HEK293 (cell line): ENCODE data around the gene MSH5.

Source experiments
- CTCF ChIA-PET: fragments of 350-600 bp; formaldehyde crosslinking; extraction: SDS; loops from one replicate; lab custom pipeline; 2021; ENCODE audit warnings: antibody characterized with exemption; lab: Yijun Ruan, JAX
- POLR2A ChIA-PET: fragments of 300-600 bp; formaldehyde crosslinking; extraction: SDS; loops from one replicate; lab custom pipeline; 2020; ENCODE audit warnings: antibody characterized with exemption, inconsistent platforms; lab: Yijun Ruan, JAX
- H3K27ac ChIP-seq: fragments of 200-500 bp; sonication (Bioruptor generic); 2 replicates; pipeline ENCODE4 v1.5.1; 2014; ENCODE audit warnings: low read depth, low read length, control low read depth, inconsistent platforms; ENCODE audit errors: extremely low read depth
- H3K36me3 ChIP-seq, 2 experiments: fragments of 200-500 bp in 1 of 2; sonication (Bioruptor generic) in 1 of 2; 1 replicate in 1 of 2; 2 replicates in 1 of 2; pipeline ENCODE4 v1.5.1; 2014 to 2017; ENCODE audit warnings: inconsistent platforms in 2 of 2, low read length in 2 of 2; ENCODE audit not compliant: control insufficient read depth in 2 of 2, insufficient read depth in 1 of 2
- H3K4me1 ChIP-seq: fragments of 200-500 bp; sonication (Bioruptor generic); 2 replicates; pipeline ENCODE4 v1.5.1; 2014; ENCODE audit warnings: mild to moderate bottlenecking, low read length, inconsistent platforms; ENCODE audit not compliant: control insufficient read depth, insufficient read depth
- H3K4me3 ChIP-seq: 2 replicates; pipeline ENCODE4 v1.5.1; 2011; ENCODE audit warnings: low read depth, mild to moderate bottlenecking, control low read depth, low read length, moderate library complexity
- H3K9me3 ChIP-seq: fragments of 200-500 bp; sonication (Bioruptor generic); 2 replicates; pipeline ENCODE4 v1.5.1; 2014; ENCODE audit warnings: low read depth, low read length, inconsistent platforms; ENCODE audit not compliant: control insufficient read depth, insufficient read depth
- BCL11A ChIP-seq: fragments of 450-650 bp; formaldehyde crosslinking; IDR thresholded peaks from 2 replicates; pipeline ENCODE4 v1.5.1; 2016; ENCODE audit warnings: low read depth, missing biosample characterization, missing genetic modification characterization
- GFI1B ChIP-seq: fragments of 450-650 bp; formaldehyde crosslinking; IDR thresholded peaks from 2 replicates; pipeline ENCODE4 v1.5.1; 2016; ENCODE audit warnings: missing biosample characterization, missing genetic modification characterization
- HOXA7 ChIP-seq: sonication (generic); formaldehyde crosslinking; IDR thresholded peaks from 2 replicates; pipeline ENCODE4 v1.8.1; 2022; ENCODE audit warnings: missing genetic modification reagents, borderline replicate concordance
- HOXD13 ChIP-seq: sonication (generic); formaldehyde crosslinking; IDR thresholded peaks from 2 replicates; pipeline ENCODE4 v1.8.0; 2022; ENCODE audit warnings: missing genetic modification reagents, borderline replicate concordance
- IKZF3 ChIP-seq: fragments of 450-650 bp; IDR thresholded peaks from 2 replicates; pipeline ENCODE4 v1.5.0; 2018; ENCODE audit warnings: missing biosample characterization, mild to moderate bottlenecking, missing genetic modification characterization, moderate library complexity
- KLF17 ChIP-seq: fragments of 450-650 bp; formaldehyde crosslinking; IDR thresholded peaks from 2 replicates; pipeline ENCODE4 v1.5.1; 2016; ENCODE audit warnings: missing biosample characterization, missing genetic modification characterization
- RBAK ChIP-seq: fragments of 450-650 bp; formaldehyde crosslinking; IDR thresholded peaks from 2 replicates; pipeline ENCODE4 v1.5.1; 2016; ENCODE audit warnings: missing biosample characterization, missing genetic modification characterization
- SP2 ChIP-seq: fragments of 450-650 bp; formaldehyde crosslinking; IDR thresholded peaks from 2 replicates; pipeline ENCODE4 v1.5.1; 2016; ENCODE audit warnings: missing biosample characterization, missing genetic modification characterization
- TRIM28 ChIP-seq: IDR thresholded peaks from 2 replicates; pipeline ENCODE4 v1.6.1; 2011; ENCODE audit warnings: low read length, control low read depth, borderline replicate concordance
- ZBTB1 ChIP-seq: fragments of 450-650 bp; formaldehyde crosslinking; IDR thresholded peaks from 2 replicates; pipeline ENCODE4 v1.5.1; 2016; ENCODE audit warnings: missing biosample characterization, missing genetic modification characterization
- ZBTB26 ChIP-seq: fragments of 450-650 bp; formaldehyde crosslinking; optimal IDR thresholded peaks from 2 replicates; pipeline ENCODE3; 2016; ENCODE audit warnings: missing biosample characterization, mild to moderate bottlenecking, missing genetic modification characterization
- ZBTB8A ChIP-seq: fragments of 450-650 bp; formaldehyde crosslinking; IDR thresholded peaks from 2 replicates; pipeline ENCODE4 v1.5.1; 2016; ENCODE audit warnings: missing biosample characterization, missing genetic modification characterization
- ZFP37 ChIP-seq: fragments of 450-650 bp; formaldehyde crosslinking; IDR thresholded peaks from 2 replicates; pipeline ENCODE4 v1.5.1; 2016; ENCODE audit warnings: missing biosample characterization, missing genetic modification characterization
- ZNF112 ChIP-seq: fragments of 450-650 bp; formaldehyde crosslinking; IDR thresholded peaks from 2 replicates; pipeline ENCODE4 v1.5.0; 2017; ENCODE audit warnings: missing biosample characterization, missing genetic modification characterization
- ZNF248 ChIP-seq: fragments of 450-650 bp; formaldehyde crosslinking; IDR thresholded peaks from 2 replicates; pipeline ENCODE4 v1.5.1; 2017; ENCODE audit warnings: missing biosample characterization, missing genetic modification characterization
- ZNF266 ChIP-seq: fragments of 450-650 bp; formaldehyde crosslinking; IDR thresholded peaks from 2 replicates; pipeline ENCODE4 v1.5.1; 2016; ENCODE audit warnings: missing biosample characterization, missing genetic modification characterization, low read depth
- ZNF350 ChIP-seq: fragments of 450-650 bp; formaldehyde crosslinking; IDR thresholded peaks from 2 replicates; pipeline ENCODE4 v1.5.0; 2017; ENCODE audit warnings: missing biosample characterization, mild to moderate bottlenecking, missing genetic modification characterization
- ZNF394 ChIP-seq: fragments of 450-650 bp; formaldehyde crosslinking; IDR thresholded peaks from 2 replicates; pipeline ENCODE4 v1.5.1; 2016; ENCODE audit warnings: missing biosample characterization, missing genetic modification characterization, mild to moderate bottlenecking, moderate library complexity, borderline replicate concordance
- ZNF449 ChIP-seq: fragments of 450-650 bp; formaldehyde crosslinking; IDR thresholded peaks from 2 replicates; pipeline ENCODE4 v1.5.1; 2017; ENCODE audit warnings: missing biosample characterization, mild to moderate bottlenecking, missing genetic modification characterization, moderate library complexity
- ZNF510 ChIP-seq: fragments of 450-650 bp; formaldehyde crosslinking; IDR thresholded peaks from 2 replicates; pipeline ENCODE4 v1.5.1; 2018; ENCODE audit warnings: mild to moderate bottlenecking, missing genetic modification characterization, missing biosample characterization; ENCODE audit not compliant: insufficient replicate concordance
- ZNF558 ChIP-seq: fragments of 450-650 bp; formaldehyde crosslinking; IDR thresholded peaks from 2 replicates; pipeline ENCODE4 v1.5.1; 2016; ENCODE audit warnings: missing biosample characterization, missing genetic modification characterization
- ZNF621 ChIP-seq: fragments of 450-650 bp; formaldehyde crosslinking; IDR thresholded peaks from 2 replicates; pipeline ENCODE4 v1.5.1; 2017; ENCODE audit warnings: missing biosample characterization, missing genetic modification characterization
- ZNF654 ChIP-seq: fragments of 450-650 bp; formaldehyde crosslinking; IDR thresholded peaks from 2 replicates; pipeline ENCODE4 v1.5.1; 2016; ENCODE audit warnings: low read depth, missing biosample characterization, missing genetic modification characterization
- ZNF660 ChIP-seq: fragments of 450-650 bp; IDR thresholded peaks from 2 replicates; pipeline ENCODE4 v1.5.1; 2018; ENCODE audit warnings: missing biosample characterization, mild to moderate bottlenecking, missing genetic modification characterization
- ZNF664 ChIP-seq: fragments of 450-650 bp; formaldehyde crosslinking; IDR thresholded peaks from 2 replicates; pipeline ENCODE4 v1.5.1; 2016; ENCODE audit warnings: missing biosample characterization, missing genetic modification characterization
- ZNF707 ChIP-seq: fragments of 450-650 bp; formaldehyde crosslinking; IDR thresholded peaks from 2 replicates; pipeline ENCODE4 v1.5.1; 2016; ENCODE audit warnings: missing biosample characterization, missing genetic modification characterization
- ZNF76 ChIP-seq: fragments of 450-650 bp; formaldehyde crosslinking; IDR thresholded peaks from 2 replicates; pipeline ENCODE4; 2016; ENCODE audit warnings: low read depth, missing biosample characterization, missing genetic modification characterization, borderline replicate concordance
- ZNF768 ChIP-seq: fragments of 450-650 bp; formaldehyde crosslinking; IDR thresholded peaks from 2 replicates; pipeline ENCODE4 v1.5.1; 2018; ENCODE audit warnings: missing biosample characterization, mild to moderate bottlenecking, missing genetic modification characterization
- ZXDB ChIP-seq: fragments of 450-650 bp; formaldehyde crosslinking; IDR thresholded peaks from 2 replicates; pipeline ENCODE4 v1.5.1; 2016; ENCODE audit warnings: missing biosample characterization, missing genetic modification characterization
- TF ChIP-seq, protein P1 (sequence below): fragments of 450-650 bp; formaldehyde crosslinking; IDR thresholded peaks from 2 replicates; pipeline ENCODE4 v1.5.1; 2016; ENCODE audit warnings: missing biosample characterization, missing genetic modification characterization
- TF ChIP-seq, protein P2 (sequence below): fragments of 450-650 bp; formaldehyde crosslinking; IDR thresholded peaks from 2 replicates; pipeline ENCODE4; 2016; ENCODE audit warnings: missing biosample characterization, missing genetic modification characterization

Gene MSH5

GRCh38 chr6:31721351-31722020 is 18.3 kb upstream of the MSH5 start, which contains the start of gene LY6G6C:
TSS of gene LY6G6C (minus strand) at chr6:31721746. CDS start at chr6:31721679, 67 bp downstream.
- POLR2A ChIA-PET, result interaction anchor here (1.1 kb wide), 1 partner anchor 106 kb away, joined by 4 read pairs; the partner anchor contains the start of gene HSPA1B
- CTCF ChIA-PET, result interaction anchor here (0.8 kb wide), 1 partner anchor 41 kb away, joined by 4 read pairs; the partner anchor contains the start of gene LY6G5C
- Histone ChIP-seq H3K9me3 (no peaks in the 10 kb centered on the region), H3K4me1 (no peaks in the 10 kb centered on the region), H3K27ac (no peak within 1 kb of the TSS), H3K4me3 (no peak within 1 kb of the TSS), H3K36me3 (peaks cover 0 to 4% of the 10 kb centered on the region in 2 experiments; a peak in 1 of 3 replicates)
- no peak for TF ChIP-seq ZNF394 (tag by site-specific recombination)
- TF ChIP-seq, protein P1, sequence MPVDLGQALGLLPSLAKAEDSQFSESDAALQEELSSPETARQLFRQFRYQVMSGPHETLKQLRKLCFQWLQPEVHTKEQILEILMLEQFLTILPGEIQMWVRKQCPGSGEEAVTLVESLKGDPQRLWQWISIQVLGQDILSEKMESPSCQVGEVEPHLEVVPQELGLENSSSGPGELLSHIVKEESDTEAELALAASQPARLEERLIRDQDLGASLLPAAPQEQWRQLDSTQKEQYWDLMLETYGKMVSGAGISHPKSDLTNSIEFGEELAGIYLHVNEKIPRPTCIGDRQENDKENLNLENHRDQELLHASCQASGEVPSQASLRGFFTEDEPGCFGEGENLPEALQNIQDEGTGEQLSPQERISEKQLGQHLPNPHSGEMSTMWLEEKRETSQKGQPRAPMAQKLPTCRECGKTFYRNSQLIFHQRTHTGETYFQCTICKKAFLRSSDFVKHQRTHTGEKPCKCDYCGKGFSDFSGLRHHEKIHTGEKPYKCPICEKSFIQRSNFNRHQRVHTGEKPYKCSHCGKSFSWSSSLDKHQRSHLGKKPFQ (tag by site-specific recombination), result no peak
- no peak for TF ChIP-seq ZNF112
- TF ChIP-seq ZNF558 (tag by site-specific recombination), result no peak
- TF ChIP-seq ZNF664 (tag by site-specific recombination), result no peak
- TF ChIP-seq ZNF76, result no peak
- no peak for TF ChIP-seq GFI1B (tag by site-specific recombination)
- TF ChIP-seq TRIM28, result no peak
- TF ChIP-seq IKZF3 (tag by site-specific recombination), result no peak
- no peak for TF ChIP-seq ZNF510 (tag by site-specific recombination)
- TF ChIP-seq SP2 (tag by site-specific recombination), result no peak
- TF ChIP-seq ZNF660 (tag by site-specific recombination), result no peak
- TF ChIP-seq ZXDB (tag by site-specific recombination), result no peak
- TF ChIP-seq KLF17 (tag by site-specific recombination), result no peak
- no peak for TF ChIP-seq ZBTB26 (tag by site-specific recombination)
- TF ChIP-seq ZNF621, result no peak
- no peak for TF ChIP-seq ZBTB8A (tag by site-specific recombination)
- TF ChIP-seq ZNF654 (tag by site-specific recombination), result no peak
- TF ChIP-seq ZNF248 (tag by site-specific recombination), result no peak

DNA sequence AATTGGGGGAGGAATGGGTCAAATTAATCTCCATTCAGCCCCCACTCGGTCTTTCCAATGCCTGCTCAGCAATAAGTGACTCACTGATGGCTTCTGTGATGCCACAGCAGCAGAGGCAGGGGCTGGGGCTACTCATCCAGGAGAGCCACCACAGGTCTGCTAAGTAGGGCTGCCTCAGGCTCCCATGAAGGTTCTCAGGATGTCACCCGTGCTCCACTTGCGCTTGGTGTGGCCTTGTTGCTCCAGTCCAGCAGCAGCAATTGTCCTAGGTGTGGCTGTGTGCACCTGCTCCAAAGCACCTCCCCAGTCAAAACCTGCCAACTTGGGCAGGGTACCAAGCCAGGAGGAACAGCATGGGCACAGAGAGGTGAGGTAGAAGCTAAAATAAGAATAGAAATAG is 17.6 kb upstream of the MSH5 start:
- H3K27ac ChIP-seq, result no peak overlapping the region
- POLR2A ChIA-PET, result no interaction called here
- H3K4me1 ChIP-seq, result no peaks in the 10 kb centered on the region
- H3K36me3 ChIP-seq, result peaks cover 0 to 11% of the 10 kb centered on the region in 2 experiments; a peak in 1 of 3 replicates
- no peaks in the 10 kb centered on the region for H3K9me3 ChIP-seq
- H3K4me3 ChIP-seq, result no peak overlapping the region
- CTCF ChIA-PET, result no interaction called here
- TF ChIP-seq HOXD13 (no peak), HOXA7 (no peak), ZNF449 (tag by site-specific recombination) (no peak), BCL11A (tag by site-specific recombination) (no peak), ZNF350 (tag by site-specific recombination) (no peak), ZNF266 (tag by site-specific recombination) (no peak), ZNF558 (tag by site-specific recombination) (no peak), ZNF707 (tag by site-specific recombination) (no peak), RBAK (tag by site-specific recombination) (no peak), ZNF768 (tag by site-specific recombination) (no peak), ZFP37 (tag by site-specific recombination) (no peak), ZBTB1 (tag by site-specific recombination) (no peak)
- TF ChIP-seq, protein P2, sequence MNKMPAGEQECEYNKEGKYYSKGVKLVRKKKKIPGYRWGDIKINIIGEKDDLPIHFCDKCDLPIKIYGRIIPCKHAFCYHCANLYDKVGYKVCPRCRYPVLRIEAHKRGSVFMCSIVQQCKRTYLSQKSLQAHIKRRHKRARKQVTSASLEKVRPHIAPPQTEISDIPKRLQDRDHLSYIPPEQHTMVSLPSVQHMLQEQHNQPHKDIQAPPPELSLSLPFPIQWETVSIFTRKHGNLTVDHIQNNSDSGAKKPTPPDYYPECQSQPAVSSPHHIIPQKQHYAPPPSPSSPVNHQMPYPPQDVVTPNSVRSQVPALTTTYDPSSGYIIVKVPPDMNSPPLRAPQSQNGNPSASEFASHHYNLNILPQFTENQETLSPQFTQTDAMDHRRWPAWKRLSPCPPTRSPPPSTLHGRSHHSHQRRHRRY (tag by site-specific recombination), result no peak
